Measurements from ENCODE around the gene RPA4.
"Not testable (repeated sequence)": the region's sequence is repeated elsewhere in the genome, so short reads cannot be mapped to it uniquely, and the experiment has no call there.

Gene RPA4

GRCh38 chrX:96883608-96884007, at the start of gene RPA4:
RPA4 (plus strand) TSS chrX:96883908; CDS start chrX:96884311, 403 bp downstream.
- DNase-seq: no peak

- DNase-seq: no peak
Measured at GRCh38 chrX:96834137-96834536, 49.6 kb upstream of the RPA4 start.

- peak in 1 of 2 donors; percentile 7 for DNase-seq
Measured at GRCh38 chrX:96835660-96836289, 47.9 kb upstream of the RPA4 start.

- no peak for DNase-seq
Measured at GRCh38 chrX:96837808-96838207, 45.9 kb upstream of the RPA4 start.

GRCh38 chrX:96838537-96838936, 45.2 kb upstream of the RPA4 start:
- DNase-seq: no peak

GRCh38 chrX:96841325-96841724, 42.4 kb upstream of the RPA4 start:
- DNase-seq: no peak

- not testable (repeated sequence) for DNase-seq
Measured at GRCh38 chrX:96841866-96842265, 41.8 kb upstream of the RPA4 start.

- DNase-seq: no peak
Measured at GRCh38 chrX:96843566-96843965, 40.1 kb upstream of the RPA4 start.

- DNase-seq: no peak
Measured at GRCh38 chrX:96846841-96847240, 36.9 kb upstream of the RPA4 start.

- DNase-seq: not testable (repeated sequence)
Measured at GRCh38 chrX:96859422-96859821, 24.3 kb upstream of the RPA4 start.

- no peak for DNase-seq
Measured at GRCh38 chrX:96861218-96861617, 22.5 kb upstream of the RPA4 start.

- no peak for DNase-seq
Measured at GRCh38 chrX:96861661-96862060, 22.0 kb upstream of the RPA4 start.

- no peak for DNase-seq
Measured at GRCh38 chrX:96884027-96884426, 319 bp downstream of the RPA4 start.

- DNase-seq: no peak
Measured at GRCh38 chrX:96889726-96890125, 6.0 kb downstream of the RPA4 start.

- no peak for DNase-seq
Measured at GRCh38 chrX:96906741-96907140, 23.0 kb downstream of the RPA4 start.

- no peak for DNase-seq
Measured at GRCh38 chrX:96907516-96908272, 24.0 kb downstream of the RPA4 start.

GRCh38 chrX:96909291-96909690, 25.6 kb downstream of the RPA4 start:
- no peak for DNase-seq

GRCh38 chrX:96918864-96919263, 35.2 kb downstream of the RPA4 start:
- no peak for DNase-seq

- no peak for DNase-seq
Measured at GRCh38 chrX:96919672-96920071, 36.0 kb downstream of the RPA4 start.

- no peak for DNase-seq
Measured at GRCh38 chrX:96924581-96924980, 40.9 kb downstream of the RPA4 start.

- DNase-seq: no peak
Measured at GRCh38 chrX:96929036-96929435, 45.3 kb downstream of the RPA4 start.
